H1 (cell line): ENCODE measurements around the gene WDR45B. TPM values are rescaled to one million over a fixed set of nuclear protein-coding genes. Genes with fewer than 3 reads are reported as not detected.

Experiments
- CTCF ChIA-PET: fragments of 300-600 bp; sonication (Branson Sonifier 250); formaldehyde crosslinking; loops from one replicate; lab custom pipeline; 2021; ENCODE audit not compliant: partially characterized antibody; lab: Charles Lee
- POLR2A ChIA-PET: fragments of 300-600 bp; sonication (Branson Sonifier 250); formaldehyde crosslinking; loops from one replicate; lab custom pipeline; 2021; ENCODE audit warnings: inconsistent platforms; ENCODE audit not compliant: partially characterized antibody; lab: Charles Lee
- DNase-seq, 2 experiments: peaks; one replicate each; pipeline versions ENCODE4 v3.0.0 to v3.0.0-alpha.2; 2010 to 2022; ENCODE audit warnings: low spot score in 2 of 2, low read depth in 1 of 2, mixed read lengths in 1 of 2
- FAIRE-seq: peaks from 2 replicates; lab custom pipeline; 2011; peaks lifted over from hg19 to GRCh38; lab: Jason Lieb, UNC
- H2AFZ ChIP-seq: 2 replicates; pipeline ENCODE4 v1.8.1; 2012; ENCODE audit warnings: low read length, inconsistent platforms
- H2AK5ac ChIP-seq: 2 replicates; pipeline ENCODE4 v1.6.1; 2013; ENCODE audit warnings: low read depth, low read length
- H2BK120ac ChIP-seq: replicated peaks from 2 replicates; pipeline ENCODE3; 2013; ENCODE audit warnings: low read depth, low read length, inconsistent platforms
- H2BK12ac ChIP-seq: 2 replicates; pipeline ENCODE4 v1.6.1; 2013; ENCODE audit warnings: low read depth, low read length
- H2BK15ac ChIP-seq: 2 replicates; pipeline ENCODE4 v1.6.1; 2013; ENCODE audit warnings: low read length
- H2BK20ac ChIP-seq: 2 replicates; pipeline ENCODE4 v1.6.1; 2013; ENCODE audit warnings: low read length
- H2BK5ac ChIP-seq: 2 replicates; pipeline ENCODE4 v1.6.1; 2013; ENCODE audit warnings: low read depth, low read length
- H3K14ac ChIP-seq: 2 replicates; pipeline ENCODE4 v1.6.1; 2013; ENCODE audit warnings: inconsistent platforms; ENCODE audit not compliant: insufficient read length
- H3K18ac ChIP-seq: 2 replicates; pipeline ENCODE4 v1.6.1; 2013; ENCODE audit warnings: low read length; ENCODE audit errors: extremely low read depth
- H3K23ac ChIP-seq: 2 replicates; pipeline ENCODE4 v1.6.1; 2013; ENCODE audit warnings: inconsistent platforms; ENCODE audit not compliant: insufficient read length
- H3K23me2 ChIP-seq: 2 replicates; pipeline ENCODE4 v1.6.1; 2013; ENCODE audit warnings: low read depth, low read length
- H3K27ac ChIP-seq: 2 replicates; pipeline ENCODE4 v1.6.1; 2011; ENCODE audit warnings: low read depth, low read length, inconsistent platforms
- H3K27me3 ChIP-seq, 4 experiments: replicated peaks in 1 of 4; 1 replicate in 1 of 4; 2 replicates in 3 of 4; pipeline versions ENCODE4 v1.6.1 to v1.8.1; 2011 to 2013; ENCODE audit warnings: low read length in 3 of 4, mild to moderate bottlenecking in 3 of 4, inconsistent platforms in 2 of 4, mixed read lengths in 2 of 4, moderate library complexity in 1 of 4; ENCODE audit not compliant: control insufficient read depth in 3 of 4, insufficient read depth in 3 of 4; ENCODE audit errors: extremely low read depth in 1 of 4
- H3K36me3 ChIP-seq, 4 experiments: 2 replicates each; pipeline versions ENCODE4 v1.6.1 to v1.8.1; 2011 to 2013; ENCODE audit warnings: mild to moderate bottlenecking in 4 of 4, low read length in 3 of 4, moderate library complexity in 2 of 4, control low read depth in 1 of 4, inconsistent platforms in 1 of 4; ENCODE audit not compliant: insufficient read depth in 4 of 4, control insufficient read depth in 2 of 4
- H3K4ac ChIP-seq: replicated peaks from 2 replicates; pipeline ENCODE3; 2013; ENCODE audit warnings: low read length, low read depth, mixed read lengths, inconsistent platforms; ENCODE audit not compliant: insufficient read length
- H3K4me1 ChIP-seq, 4 experiments: replicated peaks in 1 of 4; 1 replicate in 1 of 4; 2 replicates in 3 of 4; pipeline versions ENCODE4 v1.6.1 to v1.8.1; 2011 to 2013; ENCODE audit warnings: low read length in 3 of 4, inconsistent platforms in 2 of 4, mixed read lengths in 1 of 4; ENCODE audit not compliant: insufficient read depth in 4 of 4, control insufficient read depth in 3 of 4
- H3K4me2 ChIP-seq, 2 experiments: 2 replicates each; pipeline versions ENCODE4 v1.6.1 to v1.8.1; 2011 to 2013; ENCODE audit warnings: low read depth in 2 of 2, low read length in 2 of 2, control low read depth in 1 of 2, inconsistent platforms in 1 of 2, mild to moderate bottlenecking in 1 of 2; ENCODE audit not compliant: insufficient read depth in 1 of 2
- H3K4me3 ChIP-seq, 4 experiments: fragments of 200-600, 300-600 bp in 1 of 4; sonication (generic), shearing (Covaris generic), sonication (Bioruptor Twin) in 1 of 4; 2 replicates each; pipeline versions ENCODE4 v1.5.1 to v1.8.1; 2011 to 2016; ENCODE audit warnings: low read length in 4 of 4, low read depth in 3 of 4, control low read depth in 2 of 4, inconsistent platforms in 2 of 4, mild to moderate bottlenecking in 2 of 4, mixed read lengths in 1 of 4, moderate library complexity in 1 of 4; ENCODE audit not compliant: insufficient read depth in 2 of 4; ENCODE audit errors: extremely low read depth in 1 of 4
- H3K56ac ChIP-seq: replicated peaks from 2 replicates; pipeline ENCODE3; 2013; ENCODE audit warnings: low read depth, mild to moderate bottlenecking, mixed read lengths, low read length, inconsistent platforms; ENCODE audit not compliant: insufficient read length
- H3K79me1 ChIP-seq: 2 replicates; pipeline ENCODE4 v1.6.1; 2013; ENCODE audit warnings: low read depth, low read length, control low read depth
- H3K79me2 ChIP-seq, 2 experiments: 2 replicates each; pipeline versions ENCODE4 v1.6.1 to v1.8.1; 2012 to 2013; ENCODE audit warnings: low read length in 2 of 2, mild to moderate bottlenecking in 2 of 2, inconsistent platforms in 1 of 2; ENCODE audit not compliant: insufficient read depth in 2 of 2, control insufficient read depth in 1 of 2
- H3K9ac ChIP-seq, 4 experiments: replicated peaks in 1 of 4; 1 replicate in 1 of 4; 2 replicates in 3 of 4; pipeline versions ENCODE4 v1.6.1 to v1.8.1; 2011 to 2013; ENCODE audit warnings: low read depth in 3 of 4, low read length in 3 of 4, control low read depth in 2 of 4, mild to moderate bottlenecking in 2 of 4, moderate library complexity in 2 of 4, inconsistent platforms in 1 of 4; ENCODE audit errors: extremely low read depth in 1 of 4
- H3K9me3 ChIP-seq, 2 experiments: 2 replicates each; pipeline versions ENCODE4 v1.6.1 to v1.8.1; 2012 to 2013; ENCODE audit warnings: mild to moderate bottlenecking in 2 of 2, moderate library complexity in 2 of 2, control low read depth in 1 of 2, inconsistent platforms in 1 of 2, low read depth in 1 of 2, low read length in 1 of 2, mixed read lengths in 1 of 2; ENCODE audit not compliant: insufficient read depth in 2 of 2
- H4K20me1 ChIP-seq, 2 experiments: replicated peaks in 1 of 2; 2 replicates each; pipeline versions ENCODE3 to v1.8.1; 2011 to 2013; ENCODE audit warnings: inconsistent platforms in 2 of 2, low read length in 2 of 2, mild to moderate bottlenecking in 1 of 2; ENCODE audit not compliant: insufficient read depth in 2 of 2, control insufficient read depth in 1 of 2
- H4K5ac ChIP-seq: 2 replicates; pipeline ENCODE4 v1.6.1; 2013; ENCODE audit warnings: low read length, low read depth, mixed read lengths, inconsistent platforms; ENCODE audit not compliant: insufficient read length
- H4K8ac ChIP-seq: 2 replicates; pipeline ENCODE4 v1.8.0; 2013; ENCODE audit warnings: mild to moderate bottlenecking, moderate library complexity, low read length, inconsistent platforms; ENCODE audit not compliant: insufficient read depth; ENCODE audit errors: extremely low read depth
- H4K91ac ChIP-seq: replicated peaks from 2 replicates; pipeline ENCODE3; 2013; ENCODE audit warnings: low read length, mixed read lengths, inconsistent platforms; ENCODE audit not compliant: insufficient read length
- BCL11A ChIP-seq, 2 experiments: IDR thresholded peaks; one replicate each; pipeline ENCODE4 v1.6.1; 2011; ENCODE audit warnings: low read depth in 2 of 2, low read length in 2 of 2, mild to moderate bottlenecking in 2 of 2
- HDAC6 ChIP-seq: IDR thresholded peaks from one replicate; pipeline ENCODE4 v1.7.1; 2012; ENCODE audit warnings: low read depth, mild to moderate bottlenecking, inconsistent platforms, low read length, moderate library complexity
- MAFK ChIP-seq: IDR thresholded peaks from 2 replicates; pipeline ENCODE4 v1.6.1; 2012; ENCODE audit warnings: low read depth, mild to moderate bottlenecking, improper control_type of control experiment, low read length
- TAF1 ChIP-seq: IDR thresholded peaks from 2 replicates; pipeline ENCODE4 v1.6.1; 2011; ENCODE audit warnings: mild to moderate bottlenecking, low read depth, low read length
- WGBS, 2 experiments: shearing (Covaris generic) in 1 of 2; methylation state at CpG; one replicate each; pipeline versions ENCODE4 v1.1.6 to v1.1.7; 2013 to 2015; ENCODE audit warnings: low lambda C conversion rate in 2 of 2, mixed read lengths in 2 of 2, inconsistent platforms in 1 of 2, low coverage in 1 of 2, missing lambda C conversion rate in 1 of 2; ENCODE audit not compliant: insufficient replicate concordance in 2 of 2, insufficient coverage in 1 of 2, insufficient read length in 1 of 2; ENCODE audit errors: extremely low coverage in 1 of 2, missing lambda C conversion rate in 1 of 2; 5-methylcytosine and 5-hydroxymethylcytosine counted together
- polyA plus RNA-seq, 7 experiments: library from polyadenylated mRNA; depleted of rRNA in 3 of 7; stranded (reverse) in 5 of 7; unstranded in 2 of 7; fragments of >200 nt in 5 of 7; fragments of 200-250 nt in 2 of 7; gene quantifications; 1 replicate in 5 of 7; 2 replicates in 1 of 7; 4 replicates in 1 of 7; pipeline versions ENCODE4 v1.2.1 to v1.2.3, GENCODE V29; 2011 to 2013; ENCODE audit warnings: missing spikeins in 2 of 7, mixed read lengths in 2 of 7
- total RNA-seq: library from RNA; stranded (reverse); fragmentation: NEBNext Ultra II Directional; extraction: Animal tissue kit (Norgen Biotek cat#: 25700); gene quantifications from 2 replicates; pipeline ENCODE4 v1.2.1, GENCODE V29; 2021
- TF ChIP-seq, protein P1 (sequence below): IDR thresholded peaks from 2 replicates; pipeline ENCODE4 v1.6.1; 2012; ENCODE audit warnings: low read length, inconsistent platforms

The WDR45B gene
- total and polyA plus RNA-seq, 2 of the 8 experiments (the other 6 are each of a cell fraction or from before 2014, with no cell fraction given) = 82.0 to 100 TPM

DNA sequence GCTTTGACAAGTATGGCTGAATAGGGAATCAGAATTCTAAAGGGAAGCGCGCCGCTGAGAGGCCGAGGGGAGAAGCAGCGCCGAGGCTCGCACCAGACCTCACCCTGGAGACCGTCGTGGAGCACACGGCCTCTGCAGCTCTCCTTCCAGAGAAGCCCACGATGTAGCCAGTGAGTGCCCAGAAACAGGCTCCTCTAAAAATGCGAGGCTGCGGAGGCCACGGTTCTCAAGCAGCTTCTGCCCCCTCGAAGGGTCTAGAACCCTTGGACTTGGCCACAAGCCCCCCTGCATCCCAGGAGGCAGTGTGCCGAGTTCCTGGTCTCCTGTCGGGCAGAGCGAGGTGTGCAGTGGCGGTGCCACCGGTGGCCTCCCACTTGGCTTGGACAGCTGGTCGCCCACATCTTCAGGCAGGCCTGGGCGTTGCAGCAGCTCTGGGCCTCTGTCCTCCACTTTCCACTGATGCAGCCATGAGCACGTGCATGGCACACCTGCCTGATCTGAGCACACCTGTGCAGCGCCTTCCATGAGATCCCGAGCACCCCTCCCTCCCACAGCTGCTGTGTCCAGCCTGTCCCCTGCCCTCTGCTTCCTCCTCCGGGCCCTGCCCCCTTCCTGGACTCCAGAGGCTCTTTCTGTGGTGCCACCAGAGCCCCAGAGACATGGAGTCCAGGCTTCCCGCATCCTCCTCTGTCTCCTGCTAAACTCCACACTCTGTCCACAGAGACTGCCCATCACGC lies 18.9 kb upstream of the WDR45B start:
- no peak overlapping the region for H2BK20ac ChIP-seq
- TF ChIP-seq, protein P1, sequence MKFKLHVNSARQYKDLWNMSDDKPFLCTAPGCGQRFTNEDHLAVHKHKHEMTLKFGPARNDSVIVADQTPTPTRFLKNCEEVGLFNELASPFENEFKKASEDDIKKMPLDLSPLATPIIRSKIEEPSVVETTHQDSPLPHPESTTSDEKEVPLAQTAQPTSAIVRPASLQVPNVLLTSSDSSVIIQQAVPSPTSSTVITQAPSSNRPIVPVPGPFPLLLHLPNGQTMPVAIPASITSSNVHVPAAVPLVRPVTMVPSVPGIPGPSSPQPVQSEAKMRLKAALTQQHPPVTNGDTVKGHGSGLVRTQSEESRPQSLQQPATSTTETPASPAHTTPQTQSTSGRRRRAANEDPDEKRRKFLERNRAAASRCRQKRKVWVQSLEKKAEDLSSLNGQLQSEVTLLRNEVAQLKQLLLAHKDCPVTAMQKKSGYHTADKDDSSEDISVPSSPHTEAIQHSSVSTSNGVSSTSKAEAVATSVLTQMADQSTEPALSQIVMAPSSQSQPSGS = no peak
- no peak for TF ChIP-seq MAFK
- no peak for TF ChIP-seq HDAC6
- TF ChIP-seq BCL11A (IDR thresholded peaks at IDR 0.05; ENCODE audit: low read depth in 2 of 2, low read length in 2 of 2) = no peak
- TF ChIP-seq TAF1 = no peak
- TF ChIP-seq, all 59 proteins: peak for 0
- no peak overlapping the region for H3K18ac ChIP-seq
- peaks cover 5% of the 10 kb centered on the region; the same call in 1 of the 2 replicates for H3K23me2 ChIP-seq
- no peak overlapping the region for H2BK15ac ChIP-seq
- H4K20me1 ChIP-seq = peaks cover 0 to 3% of the 10 kb centered on the region in 2 experiments
- no peak overlapping the region for H3K4me2 ChIP-seq
- peak overlapping the region; percentile 51; the same call in 1 of the 2 replicates for H4K8ac ChIP-seq
- H2AK5ac ChIP-seq = no peak overlapping the region
- H2BK5ac ChIP-seq = no peak overlapping the region
- DNase-seq = no peak
- H2BK12ac ChIP-seq = no peak overlapping the region
- no peak overlapping the region for H4K91ac ChIP-seq
- no peaks in the 10 kb centered on the region for H3K9me3 ChIP-seq
- peaks cover 0 to 9% (median 2%) of the 10 kb centered on the region in 4 experiments; a peak in 3 of 7 replicates for H3K4me1 ChIP-seq
- WGBS, 2 experiments = 87% methylated on average over 28 of the region's 28 CpGs; no CpG with 5 or more reads in 1 of the 2 experiments
- no peak overlapping the region for H2AFZ ChIP-seq
- no peak overlapping the region for H3K56ac ChIP-seq
- FAIRE-seq = no peak
- H3K36me3 ChIP-seq = no peaks in the 10 kb centered on the region
- H3K23ac ChIP-seq = no peak overlapping the region
- H3K14ac ChIP-seq = no peak overlapping the region
- H3K79me1 ChIP-seq = no peaks in the 10 kb centered on the region; the same call in 1 of the 2 replicates
- H3K27ac ChIP-seq = no peak overlapping the region
- no peak overlapping the region for H4K5ac ChIP-seq
- H3K4me3 ChIP-seq = no peak overlapping the region
- no peaks in the 10 kb centered on the region for H3K79me2 ChIP-seq
- no peak overlapping the region for H3K4ac ChIP-seq
- H2BK120ac ChIP-seq = no peak overlapping the region
- H3K9ac ChIP-seq = no peak overlapping the region
- no peaks in the 10 kb centered on the region; a peak in 1 of 7 replicates for H3K27me3 ChIP-seq
- POLR2A ChIA-PET = no interaction called here
- CTCF ChIA-PET = interaction anchor here (1.0 to 4.7 kb wide), 12 partner anchors 12 to 158 kb away, joined by 3 to 50 read pairs (median 5); partner anchors contain the start of gene FN3KRP
